Lung microvascular endothelial cell (primary cell): Measurements from ENCODE around the gene VAT1L. TPM values are rescaled to one million over a fixed set of nuclear protein-coding genes. Genes with fewer than 3 reads are reported as not detected.
"Not testable (repeated sequence)": the region's sequence is repeated elsewhere in the genome, so short reads cannot be mapped to it uniquely, and the experiment has no call there.

Experiments used
- DNase-seq, 2 donors: peaks; one replicate each; pipeline versions ENCODE4 v3.0.0 to v3.0.0-alpha.2; 2010; ENCODE audit warnings: low read depth in 2 of 2
- total RNA-seq: library from RNA; depleted of rRNA; stranded (reverse); fragments of >200 nt; gene quantifications from 2 replicates; pipeline ENCODE4 v1.2.1, GENCODE V29; 2014

Gene VAT1L
- total RNA-seq, 1 donor from 2014 or later = 0.20 TPM

- no peak for DNase-seq
These were observed 201.5 kb downstream of the VAT1L start for GRCh38 chr16:77989846-77990245.

GRCh38 chr16:77991701-77992100 lies 203.3 kb downstream of the VAT1L start:
- DNase-seq = no peak

- DNase-seq = not testable (repeated sequence)
These were observed 204.0 kb downstream of the VAT1L start for GRCh38 chr16:77992381-77992780.

GRCh38 chr16:77993111-77993985 lies 205.0 kb downstream of the VAT1L start:
- no peak for DNase-seq

- no peak for DNase-seq
These were observed 207.6 kb downstream of the VAT1L start for GRCh38 chr16:77995843-77996455.

GRCh38 chr16:77998350-77999023 lies 210.1 kb downstream of the VAT1L start:
- no peak for DNase-seq

GRCh38 chr16:78001451-78002025 lies 213.2 kb downstream of the VAT1L start:
- no peak for DNase-seq

GRCh38 chr16:78002915-78003538 lies 214.7 kb downstream of the VAT1L start:
- DNase-seq = peak; percentile 89 to 91

GRCh38 chr16:78004517-78004916 lies 216.2 kb downstream of the VAT1L start:
- DNase-seq = no peak

GRCh38 chr16:78005881-78006280 lies 217.5 kb downstream of the VAT1L start:
- peak; percentile 4 to 5 for DNase-seq

GRCh38 chr16:78007121-78007520 lies 218.8 kb downstream of the VAT1L start:
- DNase-seq = no peak

- no peak for DNase-seq
These were observed 234.1 kb downstream of the VAT1L start, which contains the start of gene CLEC3A for GRCh38 chr16:78022347-78023060. TSS of gene CLEC3A (plus strand) at chr16:78022548. CDS start at chr16:78022627, 79 bp downstream.

GRCh38 chr16:78024159-78024558 lies 235.8 kb downstream of the VAT1L start:
- no peak for DNase-seq

GRCh38 chr16:78025631-78026030 lies 237.3 kb downstream of the VAT1L start:
- DNase-seq = no peak

GRCh38 chr16:78028018-78028417 lies 239.7 kb downstream of the VAT1L start:
- no peak for DNase-seq

Other genes with a start within 250 kb of the VAT1L start
- 5.2 and 6.2 TPM in 2 replicates for gene NUDT7, start 66.0 kb upstream of the VAT1L start, total RNA-seq
- not detected in 2 replicates for gene CLEC3A, start 234.0 kb downstream of the VAT1L start, total RNA-seq